Body of pancreas (tissue), 4 donors: ENCODE data around the gene ANTXR2. TPM values are rescaled to one million over a fixed set of nuclear protein-coding genes. Genes with fewer than 3 reads are reported as not detected.

Experiments used
- ATAC-seq: fragments of 150-250 bp; one replicate; pipeline ENCODE4 v1.9.1; 2016
- DNase-seq, 4 donors: peaks; one replicate each; pipeline ENCODE4 v3.0.0-alpha.2; 2019
- H3K27ac ChIP-seq, 4 donors: fragments of 200-600 bp; sonication (generic); 1 replicate in 3 of 4; 2 replicates in 1 of 4; pipeline versions ENCODE4 v1.5.1 to v1.6.1; 2016 to 2019; ENCODE audit warnings: mild to moderate bottlenecking in 1 of 4, mixed read lengths in 1 of 4, moderate library complexity in 1 of 4
- H3K27me3 ChIP-seq, 2 donors: fragments of 200-600 bp; sonication (generic); one replicate each; pipeline ENCODE4 v1.6.0; 2016; ENCODE audit warnings: mild to moderate bottlenecking in 1 of 2
- H3K36me3 ChIP-seq, 2 donors: fragments of 200-600 bp; sonication (generic); replicated peaks in 1 of 2; 2 replicates each; pipeline ENCODE4 v1.5.1; 2016; ENCODE audit warnings: low read depth in 2 of 2; ENCODE audit not compliant: insufficient read depth in 1 of 2
- H3K4me1 ChIP-seq: fragments of 200-600 bp; sonication (generic); one replicate; pipeline ENCODE4 v1.6.0; 2016
- H3K4me3 ChIP-seq, 2 donors: fragments of 200-600 bp; sonication (generic); 1 replicate in 1 of 2; 2 replicates in 1 of 2; pipeline ENCODE4 v1.5.1; 2016 to 2019
- H3K9me3 ChIP-seq, 3 donors: fragments of 200-600 bp; sonication (generic); 1 replicate in 2 of 3; 2 replicates in 1 of 3; pipeline ENCODE4 v1.5.1; 2016
- CTCF ChIP-seq, 7 experiments: fragments of 450-650 bp in 4 of 7; fragments of 200-600 bp in 3 of 7; sonication (generic) in 3 of 7; IDR thresholded peaks; one replicate each; pipeline ENCODE4 v1.5.1; 2016 to 2019; ENCODE audit warnings: antibody characterized with exemption in 7 of 7
- POLR2A ChIP-seq, 3 donors: fragments of 450-650 bp; IDR thresholded peaks; one replicate each; pipeline ENCODE4 v1.6.1; 2016; ENCODE audit warnings: antibody characterized with exemption in 3 of 3, mild to moderate bottlenecking in 2 of 3
- WGBS, 2 donors: methylation state at CpG; one replicate each; pipeline ENCODE4 v1.1.5; 2017; 5-methylcytosine and 5-hydroxymethylcytosine counted together
- intact Hi-C: fragments of 100-400 bp; cut with DNase I; formaldehyde crosslinking; loops from one replicate; pipeline ENCODE4 v1.15.1; 2023
- total RNA-seq, 2 donors: library from RNA; depleted of rRNA; stranded (reverse); fragments of >200 nt; gene quantifications; one replicate each; pipeline ENCODE4 v1.1.0, GENCODE V29; 2016

ANTXR2 gene
- total RNA-seq, 2 donors from 2014 or later: 16.9 to 34.6 TPM

GRCh38 chr4:79857811-79858210 lies 215.2 kb downstream of the ANTXR2 start:
- intact Hi-C loops: no loop called here
- Histone ChIP-seq H3K27me3 (no peaks in the 10 kb centered on the region), H3K4me1 (no peaks in the 10 kb centered on the region), H3K9me3 (no peaks in the 10 kb centered on the region), H3K4me3 (no peak overlapping the region), H3K36me3 (no peaks in the 10 kb centered on the region), H3K27ac (no peak overlapping the region)
- no peak for DNase-seq
- 45 to 50% methylated on average over 1 of the region's 1 CpG for WGBS, 2 donors
- TF ChIP-seq POLR2A (IDR thresholded peaks at IDR 0.05) (no peak), CTCF (IDR thresholded peaks at IDR 0.05) (no peak)
- no peak for ATAC-seq

- intact Hi-C loops: no loop called here
- ATAC-seq: no peak
- TF ChIP-seq CTCF (IDR thresholded peaks at IDR 0.05) (no peak), POLR2A (IDR thresholded peaks at IDR 0.05) (no peak)
- Histone ChIP-seq H3K4me1 (no peaks in the 10 kb centered on the region), H3K4me3 (no peak overlapping the region), H3K9me3 (no peaks in the 10 kb centered on the region), H3K36me3 (no peaks in the 10 kb centered on the region), H3K27ac (no peak overlapping the region), H3K27me3 (no peaks in the 10 kb centered on the region)
- DNase-seq: no peak
- 68 to 69% methylated on average over 3 of the region's 3 CpGs for WGBS, 2 donors
Measured at GRCh38 chr4:79856196-79856595, 216.8 kb downstream of the ANTXR2 start.

GRCh38 chr4:79854856-79855502 lies 218.1 kb downstream of the ANTXR2 start:
- no peaks in the 10 kb centered on the region for H3K4me1 ChIP-seq
- intact Hi-C loops: no loop called here
- DNase-seq (no peak), ATAC-seq (no peak)
- H3K27ac ChIP-seq: no peak overlapping the region
- H3K36me3 ChIP-seq: no peaks in the 10 kb centered on the region
- no peaks in the 10 kb centered on the region for H3K9me3 ChIP-seq
- TF ChIP-seq POLR2A (IDR thresholded peaks at IDR 0.05): no peak
- TF ChIP-seq CTCF (IDR thresholded peaks at IDR 0.05): no peak
- no peak overlapping the region for H3K4me3 ChIP-seq
- no peaks in the 10 kb centered on the region for H3K27me3 ChIP-seq
- 7 to 9% methylated on average over 4 of the region's 4 CpGs for WGBS, 2 donors

- WGBS, 2 donors: 42 to 56% methylated on average over 4 of the region's 4 CpGs
- H3K4me3 ChIP-seq: no peak overlapping the region
- no peaks in the 10 kb centered on the region for H3K27me3 ChIP-seq
- ATAC-seq (no peak), DNase-seq (peak in 2 of 4 donors; percentile 6 to 10)
- TF ChIP-seq CTCF (IDR thresholded peaks at IDR 0.05): no peak
- TF ChIP-seq POLR2A (IDR thresholded peaks at IDR 0.05): no peak
- H3K27ac ChIP-seq: no peak overlapping the region
- intact Hi-C loops: no loop called here
- no peaks in the 10 kb centered on the region for H3K9me3 ChIP-seq
- no peaks in the 10 kb centered on the region for H3K36me3 ChIP-seq
- no peaks in the 10 kb centered on the region for H3K4me1 ChIP-seq
Measured at GRCh38 chr4:79852305-79852730, 220.7 kb downstream of the ANTXR2 start.
